H1 (cell line): ENCODE measurements around the gene IFT172. TPM values are rescaled to one million over a fixed set of nuclear protein-coding genes. Genes with fewer than 3 reads are reported as not detected.

ENCODE experiments used
- BRCA1 ChIP-seq: IDR thresholded peaks from 2 replicates; pipeline ENCODE4 v1.6.1; 2012; ENCODE audit warnings: low read depth, low read length, improper control_type of control experiment
- EGR1 ChIP-seq: IDR thresholded peaks from 2 replicates; pipeline ENCODE4 v1.6.1; 2011; ENCODE audit warnings: low read depth, low read length, borderline replicate concordance
- JUND ChIP-seq: IDR thresholded peaks from 2 replicates; pipeline ENCODE4 v1.6.1; 2011; ENCODE audit warnings: mild to moderate bottlenecking, improper control_type of control experiment, low read length
- KDM1A ChIP-seq: fragments of 200-600, 300-600 bp; sonication (generic); IDR thresholded peaks from 2 replicates; pipeline ENCODE4 v1.7.1; 2016; ENCODE audit warnings: mild to moderate bottlenecking, low read length, borderline replicate concordance
- SIRT6 ChIP-seq: IDR thresholded peaks from one replicate; pipeline ENCODE4 v1.7.1; 2012; ENCODE audit warnings: low read length, inconsistent platforms
- SP2 ChIP-seq: IDR thresholded peaks from 2 replicates; pipeline ENCODE4 v1.6.1; 2012; ENCODE audit warnings: mild to moderate bottlenecking, low read length, inconsistent platforms
- TCF12 ChIP-seq: IDR thresholded peaks from 2 replicates; pipeline ENCODE4 v1.6.1; 2011; ENCODE audit warnings: low read depth, mild to moderate bottlenecking, low read length
- polyA plus RNA-seq, 7 experiments: library from polyadenylated mRNA; depleted of rRNA in 3 of 7; stranded (reverse) in 5 of 7; unstranded in 2 of 7; fragments of >200 nt in 5 of 7; fragments of 200-250 nt in 2 of 7; gene quantifications; 1 replicate in 5 of 7; 2 replicates in 1 of 7; 4 replicates in 1 of 7; pipeline versions ENCODE4 v1.2.1 to v1.2.3, GENCODE V29; 2011 to 2013; ENCODE audit warnings: missing spikeins in 2 of 7, mixed read lengths in 2 of 7
- total RNA-seq: library from RNA; stranded (reverse); fragmentation: NEBNext Ultra II Directional; extraction: Animal tissue kit (Norgen Biotek cat#: 25700); gene quantifications from 2 replicates; pipeline ENCODE4 v1.2.1, GENCODE V29; 2021
- TF ChIP-seq, protein P1 (sequence below): fragments of 300-600 bp; sonication (generic); IDR thresholded peaks from 2 replicates; pipeline ENCODE4 v1.7.1; 2012; ENCODE audit warnings: low read length, moderate library complexity, mild to moderate bottlenecking, inconsistent platforms; ENCODE audit not compliant: insufficient replicate concordance

IFT172 gene
- total and polyA plus RNA-seq, 2 of the 8 experiments (the other 6 are each of a cell fraction or from before 2014, with no cell fraction given), result 13.5 to 14.0 TPM

GRCh38 chr2:27506587-27506986 lies 17.0 kb upstream of the IFT172 start (continued):
- TF ChIP-seq, protein P1, sequence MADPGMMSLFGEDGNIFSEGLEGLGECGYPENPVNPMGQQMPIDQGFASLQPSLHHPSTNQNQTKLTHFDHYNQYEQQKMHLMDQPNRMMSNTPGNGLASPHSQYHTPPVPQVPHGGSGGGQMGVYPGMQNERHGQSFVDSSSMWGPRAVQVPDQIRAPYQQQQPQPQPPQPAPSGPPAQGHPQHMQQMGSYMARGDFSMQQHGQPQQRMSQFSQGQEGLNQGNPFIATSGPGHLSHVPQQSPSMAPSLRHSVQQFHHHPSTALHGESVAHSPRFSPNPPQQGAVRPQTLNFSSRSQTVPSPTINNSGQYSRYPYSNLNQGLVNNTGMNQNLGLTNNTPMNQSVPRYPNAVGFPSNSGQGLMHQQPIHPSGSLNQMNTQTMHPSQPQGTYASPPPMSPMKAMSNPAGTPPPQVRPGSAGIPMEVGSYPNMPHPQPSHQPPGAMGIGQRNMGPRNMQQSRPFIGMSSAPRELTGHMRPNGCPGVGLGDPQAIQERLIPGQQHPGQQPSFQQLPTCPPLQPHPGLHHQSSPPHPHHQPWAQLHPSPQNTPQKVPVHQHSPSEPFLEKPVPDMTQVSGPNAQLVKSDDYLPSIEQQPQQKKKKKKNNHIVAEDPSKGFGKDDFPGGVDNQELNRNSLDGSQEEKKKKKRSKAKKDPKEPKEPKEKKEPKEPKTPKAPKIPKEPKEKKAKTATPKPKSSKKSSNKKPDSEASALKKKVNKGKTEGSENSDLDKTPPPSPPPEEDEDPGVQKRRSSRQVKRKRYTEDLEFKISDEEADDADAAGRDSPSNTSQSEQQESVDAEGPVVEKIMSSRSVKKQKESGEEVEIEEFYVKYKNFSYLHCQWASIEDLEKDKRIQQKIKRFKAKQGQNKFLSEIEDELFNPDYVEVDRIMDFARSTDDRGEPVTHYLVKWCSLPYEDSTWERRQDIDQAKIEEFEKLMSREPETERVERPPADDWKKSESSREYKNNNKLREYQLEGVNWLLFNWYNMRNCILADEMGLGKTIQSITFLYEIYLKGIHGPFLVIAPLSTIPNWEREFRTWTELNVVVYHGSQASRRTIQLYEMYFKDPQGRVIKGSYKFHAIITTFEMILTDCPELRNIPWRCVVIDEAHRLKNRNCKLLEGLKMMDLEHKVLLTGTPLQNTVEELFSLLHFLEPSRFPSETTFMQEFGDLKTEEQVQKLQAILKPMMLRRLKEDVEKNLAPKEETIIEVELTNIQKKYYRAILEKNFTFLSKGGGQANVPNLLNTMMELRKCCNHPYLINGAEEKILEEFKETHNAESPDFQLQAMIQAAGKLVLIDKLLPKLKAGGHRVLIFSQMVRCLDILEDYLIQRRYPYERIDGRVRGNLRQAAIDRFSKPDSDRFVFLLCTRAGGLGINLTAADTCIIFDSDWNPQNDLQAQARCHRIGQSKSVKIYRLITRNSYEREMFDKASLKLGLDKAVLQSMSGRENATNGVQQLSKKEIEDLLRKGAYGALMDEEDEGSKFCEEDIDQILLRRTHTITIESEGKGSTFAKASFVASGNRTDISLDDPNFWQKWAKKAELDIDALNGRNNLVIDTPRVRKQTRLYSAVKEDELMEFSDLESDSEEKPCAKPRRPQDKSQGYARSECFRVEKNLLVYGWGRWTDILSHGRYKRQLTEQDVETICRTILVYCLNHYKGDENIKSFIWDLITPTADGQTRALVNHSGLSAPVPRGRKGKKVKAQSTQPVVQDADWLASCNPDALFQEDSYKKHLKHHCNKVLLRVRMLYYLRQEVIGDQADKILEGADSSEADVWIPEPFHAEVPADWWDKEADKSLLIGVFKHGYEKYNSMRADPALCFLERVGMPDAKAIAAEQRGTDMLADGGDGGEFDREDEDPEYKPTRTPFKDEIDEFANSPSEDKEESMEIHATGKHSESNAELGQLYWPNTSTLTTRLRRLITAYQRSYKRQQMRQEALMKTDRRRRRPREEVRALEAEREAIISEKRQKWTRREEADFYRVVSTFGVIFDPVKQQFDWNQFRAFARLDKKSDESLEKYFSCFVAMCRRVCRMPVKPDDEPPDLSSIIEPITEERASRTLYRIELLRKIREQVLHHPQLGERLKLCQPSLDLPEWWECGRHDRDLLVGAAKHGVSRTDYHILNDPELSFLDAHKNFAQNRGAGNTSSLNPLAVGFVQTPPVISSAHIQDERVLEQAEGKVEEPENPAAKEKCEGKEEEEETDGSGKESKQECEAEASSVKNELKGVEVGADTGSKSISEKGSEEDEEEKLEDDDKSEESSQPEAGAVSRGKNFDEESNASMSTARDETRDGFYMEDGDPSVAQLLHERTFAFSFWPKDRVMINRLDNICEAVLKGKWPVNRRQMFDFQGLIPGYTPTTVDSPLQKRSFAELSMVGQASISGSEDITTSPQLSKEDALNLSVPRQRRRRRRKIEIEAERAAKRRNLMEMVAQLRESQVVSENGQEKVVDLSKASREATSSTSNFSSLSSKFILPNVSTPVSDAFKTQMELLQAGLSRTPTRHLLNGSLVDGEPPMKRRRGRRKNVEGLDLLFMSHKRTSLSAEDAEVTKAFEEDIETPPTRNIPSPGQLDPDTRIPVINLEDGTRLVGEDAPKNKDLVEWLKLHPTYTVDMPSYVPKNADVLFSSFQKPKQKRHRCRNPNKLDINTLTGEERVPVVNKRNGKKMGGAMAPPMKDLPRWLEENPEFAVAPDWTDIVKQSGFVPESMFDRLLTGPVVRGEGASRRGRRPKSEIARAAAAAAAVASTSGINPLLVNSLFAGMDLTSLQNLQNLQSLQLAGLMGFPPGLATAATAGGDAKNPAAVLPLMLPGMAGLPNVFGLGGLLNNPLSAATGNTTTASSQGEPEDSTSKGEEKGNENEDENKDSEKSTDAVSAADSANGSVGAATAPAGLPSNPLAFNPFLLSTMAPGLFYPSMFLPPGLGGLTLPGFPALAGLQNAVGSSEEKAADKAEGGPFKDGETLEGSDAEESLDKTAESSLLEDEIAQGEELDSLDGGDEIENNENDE, result no peak
- TF ChIP-seq SIRT6, result no peak
- no peak for TF ChIP-seq TCF12
- no peak for TF ChIP-seq SP2
- no peak for TF ChIP-seq EGR1
- no peak for TF ChIP-seq JUND
- no peak for TF ChIP-seq KDM1A
- no peak for TF ChIP-seq BRCA1
- TF ChIP-seq, all 59 proteins: peak for 0
